HepG2 (cell line): ENCODE data around the gene VAX1. TPM values are rescaled to one million over a fixed set of nuclear protein-coding genes. Genes with fewer than 3 reads are reported as not detected.

ENCODE experiments used
- AGO2 ChIP-seq: fragments of 200-400 bp; formaldehyde crosslinking; optimal IDR thresholded peaks from 2 replicates; pipeline ENCODE3; 2017; ENCODE audit warnings: mild to moderate bottlenecking, low read depth, low read length, moderate library complexity
- EED ChIP-seq: sonication (generic); formaldehyde crosslinking; IDR thresholded peaks from 2 replicates; pipeline ENCODE4 v1.5.0; 2020; ENCODE audit warnings: mild to moderate bottlenecking, missing genetic modification reagents
- ESRRA ChIP-seq: sonication (generic); formaldehyde crosslinking; IDR thresholded peaks from 2 replicates; pipeline ENCODE4 v1.5.1; 2020; ENCODE audit warnings: mild to moderate bottlenecking, low read depth, missing genetic modification reagents
- GABPB1 ChIP-seq: IDR thresholded peaks from 2 replicates; pipeline ENCODE4 v1.6.1; 2016; ENCODE audit warnings: mild to moderate bottlenecking, missing genetic modification reagents, moderate library complexity, missing compliant biosample characterization
- MEIS2 ChIP-seq: sonication (generic); formaldehyde crosslinking; IDR thresholded peaks from 2 replicates; pipeline ENCODE4 v1.9.0; 2021; ENCODE audit warnings: mild to moderate bottlenecking, missing genetic modification reagents
- NBN ChIP-seq: fragments of 450-650 bp; conservative IDR thresholded peaks from 2 replicates; pipeline ENCODE4 v1.6.1; 2017
- RCOR2 ChIP-seq: IDR thresholded peaks from 2 replicates; pipeline ENCODE4 v1.6.1; 2016; ENCODE audit warnings: missing biosample characterization, missing genetic modification reagents
- RFX1 ChIP-seq: fragments of 450-650 bp; IDR thresholded peaks from 2 replicates; pipeline ENCODE4 v1.6.1; 2017
- ZNF432 ChIP-seq: sonication (generic); formaldehyde crosslinking; IDR thresholded peaks from 2 replicates; pipeline ENCODE4 v1.5.0; 2020; ENCODE audit warnings: missing genetic modification reagents, mild to moderate bottlenecking, borderline replicate concordance
- polyA plus RNA-seq, 8 experiments: library from polyadenylated mRNA; depleted of rRNA in 3 of 8; stranded (reverse) in 7 of 8; unstranded in 1 of 8; fragments of >200 nt; fragmentation: Illumina TruSeq in 4 of 8; extraction: Trizol in 4 of 8; gene quantifications; 2 replicates each; pipeline versions ENCODE4 v1.2.1 to v1.2.3, GENCODE V29; 2011 to 2016; ENCODE audit warnings: low read depth in 4 of 8, missing spikeins in 1 of 8, mixed read lengths in 1 of 8; ENCODE audit not compliant: insufficient read depth in 1 of 8
- total RNA-seq, 5 experiments: library from RNA; depleted of rRNA; stranded (reverse); fragments of >200 nt; fragmentation: Illumina TruSeq; extraction: Trizol; gene quantifications; 2 replicates each; pipeline ENCODE4 v1.2.3, GENCODE V29; 2016; ENCODE audit warnings: low read depth in 1 of 5
- TF ChIP-seq, protein P1 (sequence below): sonication (generic); formaldehyde crosslinking; IDR thresholded peaks from 2 replicates; pipeline ENCODE4 v1.9.0; 2021; ENCODE audit warnings: missing genetic modification reagents, borderline replicate concordance
- TF ChIP-seq, protein P2 (sequence below): IDR thresholded peaks from 2 replicates; pipeline ENCODE4 v1.6.1; 2016; ENCODE audit warnings: missing compliant biosample characterization, missing genetic modification reagents, borderline replicate concordance
- TF ChIP-seq, protein P3 (sequence below): sonication (generic); formaldehyde crosslinking; IDR thresholded peaks from 2 replicates; pipeline ENCODE4 v1.4.0; 2020; ENCODE audit warnings: low read depth, mild to moderate bottlenecking, missing genetic modification reagents
- TF ChIP-seq, protein P4 (sequence below): sonication (generic); formaldehyde crosslinking; IDR thresholded peaks from 2 replicates; pipeline ENCODE4 v1.4.0; 2020; ENCODE audit warnings: mild to moderate bottlenecking, missing genetic modification reagents
- TF ChIP-seq, protein P5 (sequence below): sonication (generic); formaldehyde crosslinking; IDR thresholded peaks from 2 replicates; pipeline ENCODE4 v1.4.0; 2020; ENCODE audit warnings: mild to moderate bottlenecking, missing genetic modification reagents
- TF ChIP-seq, protein P6 (sequence below): IDR thresholded peaks from 2 replicates; pipeline ENCODE4 v1.6.1; 2016; ENCODE audit warnings: low read depth, borderline replicate concordance

VAX1 gene
- total and polyA plus RNA-seq, 2 of the 13 experiments (the other 11 are each of a cell fraction or from before 2014, with no cell fraction given), result not detected

DNA sequence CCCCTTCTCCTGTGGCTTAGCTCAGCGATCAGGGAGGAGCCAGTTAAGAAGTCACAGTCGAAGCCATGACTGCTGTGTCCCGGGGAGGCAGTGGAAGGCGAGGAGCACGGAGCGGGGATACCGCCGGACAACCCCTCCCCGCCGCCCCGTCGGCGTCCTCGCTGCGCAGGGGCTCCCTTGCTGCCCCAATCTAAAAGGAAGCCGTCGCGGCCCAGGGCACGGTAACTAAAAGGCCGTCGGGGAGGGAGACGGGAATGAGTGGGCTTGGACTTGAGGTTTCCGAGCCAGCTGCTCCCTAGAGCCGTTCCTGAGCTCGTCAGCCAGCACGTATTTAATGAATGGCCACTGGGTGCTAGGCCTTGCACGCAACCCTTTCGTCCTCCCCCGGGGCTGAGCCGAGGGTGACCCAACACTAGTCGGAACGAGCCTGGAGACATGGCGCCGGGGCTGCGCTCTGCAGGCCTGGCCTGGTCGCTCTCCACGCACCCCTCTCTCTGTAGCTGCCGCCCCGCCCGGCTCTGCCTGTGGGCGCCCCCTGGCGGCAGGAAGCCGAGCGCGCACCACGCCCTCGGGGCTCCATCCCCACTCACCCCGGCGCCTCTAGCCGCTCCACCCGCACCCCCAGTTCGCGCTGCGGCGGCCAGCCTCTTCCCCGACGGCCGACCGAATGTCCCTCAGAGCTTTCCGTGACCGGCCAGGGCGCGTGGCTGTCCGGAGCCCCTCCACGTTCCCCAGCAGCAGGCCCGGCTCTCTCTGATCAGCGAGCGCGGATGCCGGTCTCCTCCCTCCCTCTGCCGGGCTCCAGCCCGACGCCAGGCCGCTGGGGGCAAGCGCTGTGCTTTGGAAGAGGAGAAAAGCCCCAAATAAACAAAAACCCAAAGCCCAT lies 30.0 kb upstream of the VAX1 start (continued):
- TF ChIP-seq, protein P1, sequence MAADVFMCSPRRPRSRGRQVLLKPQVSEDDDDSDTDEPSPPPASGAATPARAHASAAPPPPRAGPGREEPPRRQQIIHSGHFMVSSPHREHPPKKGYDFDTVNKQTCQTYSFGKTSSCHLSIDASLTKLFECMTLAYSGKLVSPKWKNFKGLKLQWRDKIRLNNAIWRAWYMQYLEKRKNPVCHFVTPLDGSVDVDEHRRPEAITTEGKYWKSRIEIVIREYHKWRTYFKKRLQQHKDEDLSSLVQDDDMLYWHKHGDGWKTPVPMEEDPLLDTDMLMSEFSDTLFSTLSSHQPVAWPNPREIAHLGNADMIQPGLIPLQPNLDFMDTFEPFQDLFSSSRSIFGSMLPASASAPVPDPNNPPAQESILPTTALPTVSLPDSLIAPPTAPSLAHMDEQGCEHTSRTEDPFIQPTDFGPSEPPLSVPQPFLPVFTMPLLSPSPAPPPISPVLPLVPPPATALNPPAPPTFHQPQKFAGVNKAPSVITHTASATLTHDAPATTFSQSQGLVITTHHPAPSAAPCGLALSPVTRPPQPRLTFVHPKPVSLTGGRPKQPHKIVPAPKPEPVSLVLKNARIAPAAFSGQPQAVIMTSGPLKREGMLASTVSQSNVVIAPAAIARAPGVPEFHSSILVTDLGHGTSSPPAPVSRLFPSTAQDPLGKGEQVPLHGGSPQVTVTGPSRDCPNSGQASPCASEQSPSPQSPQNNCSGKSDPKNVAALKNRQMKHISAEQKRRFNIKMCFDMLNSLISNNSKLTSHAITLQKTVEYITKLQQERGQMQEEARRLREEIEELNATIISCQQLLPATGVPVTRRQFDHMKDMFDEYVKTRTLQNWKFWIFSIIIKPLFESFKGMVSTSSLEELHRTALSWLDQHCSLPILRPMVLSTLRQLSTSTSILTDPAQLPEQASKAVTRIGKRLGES, result no peak
- no peak for TF ChIP-seq MEIS2 (CRISPR knock-in tag)
- no peak for TF ChIP-seq NBN
- no peak for TF ChIP-seq EED (CRISPR knock-in tag)
- TF ChIP-seq, protein P2, sequence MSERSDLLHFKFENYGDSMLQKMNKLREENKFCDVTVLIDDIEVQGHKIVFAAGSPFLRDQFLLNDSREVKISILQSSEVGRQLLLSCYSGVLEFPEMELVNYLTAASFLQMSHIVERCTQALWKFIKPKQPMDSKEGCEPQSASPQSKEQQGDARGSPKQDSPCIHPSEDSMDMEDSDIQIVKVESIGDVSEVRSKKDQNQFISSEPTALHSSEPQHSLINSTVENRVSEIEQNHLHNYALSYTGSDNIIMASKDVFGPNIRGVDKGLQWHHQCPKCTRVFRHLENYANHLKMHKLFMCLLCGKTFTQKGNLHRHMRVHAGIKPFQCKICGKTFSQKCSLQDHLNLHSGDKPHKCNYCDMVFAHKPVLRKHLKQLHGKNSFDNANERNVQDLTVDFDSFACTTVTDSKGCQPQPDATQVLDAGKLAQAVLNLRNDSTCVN (CRISPR knock-in tag), result 0 out of 2 replicates have a peak, but pooled peaks have one; percentile 40
- TF ChIP-seq GABPB1 (CRISPR knock-in tag), result peak; percentile 75; the same call in 1 of the 2 replicates
- TF ChIP-seq ZNF432 (CRISPR knock-in tag), result no peak
- TF ChIP-seq, protein P3, sequence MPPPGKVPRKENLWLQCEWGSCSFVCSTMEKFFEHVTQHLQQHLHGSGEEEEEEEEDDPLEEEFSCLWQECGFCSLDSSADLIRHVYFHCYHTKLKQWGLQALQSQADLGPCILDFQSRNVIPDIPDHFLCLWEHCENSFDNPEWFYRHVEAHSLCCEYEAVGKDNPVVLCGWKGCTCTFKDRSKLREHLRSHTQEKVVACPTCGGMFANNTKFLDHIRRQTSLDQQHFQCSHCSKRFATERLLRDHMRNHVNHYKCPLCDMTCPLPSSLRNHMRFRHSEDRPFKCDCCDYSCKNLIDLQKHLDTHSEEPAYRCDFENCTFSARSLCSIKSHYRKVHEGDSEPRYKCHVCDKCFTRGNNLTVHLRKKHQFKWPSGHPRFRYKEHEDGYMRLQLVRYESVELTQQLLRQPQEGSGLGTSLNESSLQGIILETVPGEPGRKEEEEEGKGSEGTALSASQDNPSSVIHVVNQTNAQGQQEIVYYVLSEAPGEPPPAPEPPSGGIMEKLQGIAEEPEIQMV (CRISPR knock-in tag), result no peak
- TF ChIP-seq, protein P4, sequence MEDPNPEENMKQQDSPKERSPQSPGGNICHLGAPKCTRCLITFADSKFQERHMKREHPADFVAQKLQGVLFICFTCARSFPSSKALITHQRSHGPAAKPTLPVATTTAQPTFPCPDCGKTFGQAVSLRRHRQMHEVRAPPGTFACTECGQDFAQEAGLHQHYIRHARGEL (CRISPR knock-in tag), result peak; percentile 75; the same call in 1 of the 2 replicates
- TF ChIP-seq ESRRA (CRISPR knock-in tag), result no peak
- TF ChIP-seq, protein P5, sequence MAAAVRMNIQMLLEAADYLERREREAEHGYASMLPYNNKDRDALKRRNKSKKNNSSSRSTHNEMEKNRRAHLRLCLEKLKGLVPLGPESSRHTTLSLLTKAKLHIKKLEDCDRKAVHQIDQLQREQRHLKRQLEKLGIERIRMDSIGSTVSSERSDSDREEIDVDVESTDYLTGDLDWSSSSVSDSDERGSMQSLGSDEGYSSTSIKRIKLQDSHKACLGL, result no peak
- TF ChIP-seq RFX1, result no peak
- no peak for TF ChIP-seq AGO2
- TF ChIP-seq, protein P6, sequence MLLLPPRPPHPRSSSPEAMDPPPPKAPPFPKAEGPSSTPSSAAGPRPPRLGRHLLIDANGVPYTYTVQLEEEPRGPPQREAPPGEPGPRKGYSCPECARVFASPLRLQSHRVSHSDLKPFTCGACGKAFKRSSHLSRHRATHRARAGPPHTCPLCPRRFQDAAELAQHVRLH (CRISPR knock-in tag), result 0 out of 2 replicates have a peak, but pooled peaks have one; percentile 50
- TF ChIP-seq RCOR2 (CRISPR knock-in tag), result no peak
